ENCODE results near the gene ZNF385D.

GRCh38 chr3:21705769-21706168, 45.2 kb downstream of the ZNF385D start:
- TF ChIP-seq CTCF (IDR thresholded peaks at IDR 0.05), result no peak
- no peak for TF ChIP-seq POLR2A (IDR thresholded peaks at IDR 0.05)
